Tibial nerve (tissue), 4 donors: ENCODE data around the gene PRKG2.

Source experiments
- CTCF ChIP-seq, 5 experiments: fragments of 200-600 bp in 3 of 5; fragments of 450-650 bp in 2 of 5; sonication (generic) in 3 of 5; IDR thresholded peaks; one replicate each; pipeline ENCODE4 v1.5.1; 2016 to 2019; ENCODE audit warnings: antibody characterized with exemption in 5 of 5, mild to moderate bottlenecking in 3 of 5, moderate library complexity in 2 of 5
- EP300 ChIP-seq, 2 donors: sonication (generic); formaldehyde crosslinking; IDR thresholded peaks; one replicate each; pipeline ENCODE4 v1.6.1; 2017; ENCODE audit warnings: antibody characterized with exemption in 2 of 2, mild to moderate bottlenecking in 1 of 2
- POLR2A ChIP-seq, 2 donors: fragments of 450-650 bp; IDR thresholded peaks; one replicate each; pipeline ENCODE4 v1.6.1; 2017; ENCODE audit warnings: antibody characterized with exemption in 2 of 2, mild to moderate bottlenecking in 2 of 2, moderate library complexity in 2 of 2

GRCh38 chr4:81221303-81222081, 6.5 kb upstream of the PRKG2 start:
- TF ChIP-seq CTCF (IDR thresholded peaks at IDR 0.05) (no peak), EP300 (IDR thresholded peaks at IDR 0.05) (no peak), POLR2A (IDR thresholded peaks at IDR 0.05) (no peak)
